Tongue (tissue), 1 donor: ENCODE data around the gene CSNK1D. TPM values are rescaled to one million over a fixed set of nuclear protein-coding genes. Genes with fewer than 3 reads are reported as not detected.

Source experiments
- total RNA-seq: library from RNA; depleted of rRNA; stranded (reverse); fragments of >200 nt; gene quantifications from one replicate; pipeline ENCODE4 v1.2.3, GENCODE V29; 2014

The CSNK1D gene
- total RNA-seq, 1 donor from 2014 or later = 72.8 TPM

Other genes starting within 250 kb of the CSNK1D start
- gene RAC3, start 242.0 kb downstream of the CSNK1D start, total RNA-seq = 7.4 TPM
- 36.7 TPM for gene DCXR, start 236.0 kb downstream of the CSNK1D start, total RNA-seq
- 35.7 TPM for gene RFNG, start 221.9 kb downstream of the CSNK1D start, total RNA-seq
- 70.5 TPM for gene GPS1, start 221.8 kb downstream of the CSNK1D start, total RNA-seq
- gene DUS1L, start 207.9 kb downstream of the CSNK1D start, total RNA-seq = 45.1 TPM
- 33.8 TPM for gene FASN, start 175.5 kb downstream of the CSNK1D start, total RNA-seq
- 24.7 TPM for gene CCDC57, start 60.9 kb downstream of the CSNK1D start, total RNA-seq
- gene SLC16A3, start 44.7 kb downstream of the CSNK1D start, total RNA-seq = 142 TPM
- gene CD7, start 43.9 kb upstream of the CSNK1D start, total RNA-seq = 0.72 TPM
- gene SECTM1, start 60.1 kb upstream of the CSNK1D start, total RNA-seq = 12.6 TPM
- not detected for gene TEX19, start 85.5 kb upstream of the CSNK1D start, total RNA-seq
- gene UTS2R, start 98.1 kb upstream of the CSNK1D start, total RNA-seq = 5.8 TPM
- gene HEXD, start 144.6 kb upstream of the CSNK1D start, total RNA-seq = 26.4 TPM
- 22.8 TPM for gene OGFOD3, start 144.9 kb upstream of the CSNK1D start, total RNA-seq
- 36.6 TPM for gene CYBC1, start 177.1 kb upstream of the CSNK1D start, total RNA-seq
- 73.0 TPM for gene NARF, start 185.0 kb upstream of the CSNK1D start, total RNA-seq
- gene FOXK2, start 246.0 kb upstream of the CSNK1D start, total RNA-seq = 51.7 TPM